GM12878 (cell line): Measurements from ENCODE around the gene IGSF22.

Experiments used
- ASH2L ChIP-seq: fragments of 300-600, 200-600 bp; sonication (generic); IDR thresholded peaks from 2 replicates; pipeline ENCODE4 v1.6.1; 2017; ENCODE audit warnings: low read depth, mild to moderate bottlenecking, borderline replicate concordance
- CEBPB ChIP-seq, 2 experiments: fragments of 150-350 bp in 1 of 2; IDR thresholded peaks; 2 replicates each; pipeline ENCODE4 v1.6.1; 2012 to 2014; ENCODE audit warnings: low read depth in 2 of 2, low read length in 2 of 2, borderline replicate concordance in 1 of 2, inconsistent platforms in 1 of 2
- CREM ChIP-seq: IDR thresholded peaks from 2 replicates; pipeline ENCODE4 v1.6.1; 2014; ENCODE audit warnings: antibody characterized with exemption, low read depth
- EZH2 ChIP-seq: IDR thresholded peaks from 2 replicates; pipeline ENCODE4 v1.6.1; 2012; ENCODE audit warnings: low read depth, mild to moderate bottlenecking, control low read depth, inconsistent platforms, low read length, borderline replicate concordance; ENCODE audit not compliant: control insufficient read depth
- HDAC6 ChIP-seq: fragments of 200-600 bp; sonication (generic); IDR thresholded peaks from one replicate; pipeline ENCODE4 v1.8.0; 2017; ENCODE audit warnings: antibody characterized with exemption; ENCODE audit not compliant: unreplicated experiment
- MLLT1 ChIP-seq: fragments of 450-650 bp; IDR thresholded peaks from 2 replicates; pipeline ENCODE4 v1.6.1; 2016; ENCODE audit warnings: mild to moderate bottlenecking
- MYC ChIP-seq: IDR thresholded peaks from 2 replicates; pipeline ENCODE4 v1.6.1; 2011; ENCODE audit warnings: mild to moderate bottlenecking, low read length, moderate library complexity, inconsistent platforms; ENCODE audit not compliant: insufficient read depth, insufficient replicate concordance, insufficient read length, severe bottlenecking
- POLR2AphosphoS5 ChIP-seq: IDR thresholded peaks from 2 replicates; pipeline ENCODE4 v1.6.1; 2011; ENCODE audit warnings: mild to moderate bottlenecking, low read length, inconsistent platforms
- PRDM15 ChIP-seq: fragments of 450-650 bp; formaldehyde crosslinking; IDR thresholded peaks from 2 replicates; pipeline ENCODE4 v1.4.0; 2020; ENCODE audit warnings: mild to moderate bottlenecking, moderate library complexity
- SPI1 ChIP-seq: IDR thresholded peaks from 2 replicates; pipeline ENCODE4 v1.6.1; 2011; ENCODE audit warnings: low read depth, mild to moderate bottlenecking, low read length, moderate library complexity, borderline replicate concordance; ENCODE audit not compliant: insufficient read depth
- SUZ12 ChIP-seq: fragments of 200-600 bp; sonication (generic); IDR thresholded peaks from one replicate; pipeline ENCODE4 v1.6.1; 2018; ENCODE audit warnings: antibody characterized with exemption, mild to moderate bottlenecking; ENCODE audit not compliant: unreplicated experiment
- TCF7 ChIP-seq: IDR thresholded peaks from 2 replicates; pipeline ENCODE4 v1.6.1; 2014; ENCODE audit warnings: antibody characterized with exemption, borderline replicate concordance
- TF ChIP-seq, protein P1 (sequence below): IDR thresholded peaks from 2 replicates; pipeline ENCODE4 v1.6.1; 2012; ENCODE audit warnings: low read length, inconsistent platforms

GRCh38 chr11:18699269-18699596, 26.8 kb downstream of the IGSF22 start:
- TF ChIP-seq SUZ12 (no peak), POLR2AphosphoS5 (no peak), SPI1 (no peak), MYC (no peak), HDAC6 (no peak), TCF7 (no peak), CEBPB (IDR thresholded peaks at IDR 0.05; ENCODE audit: borderline replicate concordance in 1 of 2, low read depth in 2 of 2, low read length in 2 of 2) (no peak), CREM (no peak), ASH2L (no peak), EZH2 (no peak), PRDM15 (CRISPR knock-in tag) (no peak), MLLT1 (no peak)
- TF ChIP-seq, protein P1, sequence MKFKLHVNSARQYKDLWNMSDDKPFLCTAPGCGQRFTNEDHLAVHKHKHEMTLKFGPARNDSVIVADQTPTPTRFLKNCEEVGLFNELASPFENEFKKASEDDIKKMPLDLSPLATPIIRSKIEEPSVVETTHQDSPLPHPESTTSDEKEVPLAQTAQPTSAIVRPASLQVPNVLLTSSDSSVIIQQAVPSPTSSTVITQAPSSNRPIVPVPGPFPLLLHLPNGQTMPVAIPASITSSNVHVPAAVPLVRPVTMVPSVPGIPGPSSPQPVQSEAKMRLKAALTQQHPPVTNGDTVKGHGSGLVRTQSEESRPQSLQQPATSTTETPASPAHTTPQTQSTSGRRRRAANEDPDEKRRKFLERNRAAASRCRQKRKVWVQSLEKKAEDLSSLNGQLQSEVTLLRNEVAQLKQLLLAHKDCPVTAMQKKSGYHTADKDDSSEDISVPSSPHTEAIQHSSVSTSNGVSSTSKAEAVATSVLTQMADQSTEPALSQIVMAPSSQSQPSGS = no peak
